DOHH2 (cell line): ENCODE measurements around the gene SLC5A4.

Experiments used
- CTCF ChIP-seq: fragments of 200-600 bp; sonication (generic); IDR thresholded peaks from one replicate; pipeline ENCODE4 v1.5.1; 2014; ENCODE audit warnings: antibody characterized with exemption, mild to moderate bottlenecking, low read depth, low read length; ENCODE audit not compliant: poor library complexity, severe bottlenecking
- EZH2phosphoT487 ChIP-seq: fragments of 200-600 bp; sonication (generic); IDR thresholded peaks from 2 replicates; pipeline ENCODE4 v1.6.1; 2017; ENCODE audit warnings: borderline replicate concordance, mild to moderate bottlenecking, antibody characterized with exemption, low read length, moderate library complexity, mixed read lengths

DNA sequence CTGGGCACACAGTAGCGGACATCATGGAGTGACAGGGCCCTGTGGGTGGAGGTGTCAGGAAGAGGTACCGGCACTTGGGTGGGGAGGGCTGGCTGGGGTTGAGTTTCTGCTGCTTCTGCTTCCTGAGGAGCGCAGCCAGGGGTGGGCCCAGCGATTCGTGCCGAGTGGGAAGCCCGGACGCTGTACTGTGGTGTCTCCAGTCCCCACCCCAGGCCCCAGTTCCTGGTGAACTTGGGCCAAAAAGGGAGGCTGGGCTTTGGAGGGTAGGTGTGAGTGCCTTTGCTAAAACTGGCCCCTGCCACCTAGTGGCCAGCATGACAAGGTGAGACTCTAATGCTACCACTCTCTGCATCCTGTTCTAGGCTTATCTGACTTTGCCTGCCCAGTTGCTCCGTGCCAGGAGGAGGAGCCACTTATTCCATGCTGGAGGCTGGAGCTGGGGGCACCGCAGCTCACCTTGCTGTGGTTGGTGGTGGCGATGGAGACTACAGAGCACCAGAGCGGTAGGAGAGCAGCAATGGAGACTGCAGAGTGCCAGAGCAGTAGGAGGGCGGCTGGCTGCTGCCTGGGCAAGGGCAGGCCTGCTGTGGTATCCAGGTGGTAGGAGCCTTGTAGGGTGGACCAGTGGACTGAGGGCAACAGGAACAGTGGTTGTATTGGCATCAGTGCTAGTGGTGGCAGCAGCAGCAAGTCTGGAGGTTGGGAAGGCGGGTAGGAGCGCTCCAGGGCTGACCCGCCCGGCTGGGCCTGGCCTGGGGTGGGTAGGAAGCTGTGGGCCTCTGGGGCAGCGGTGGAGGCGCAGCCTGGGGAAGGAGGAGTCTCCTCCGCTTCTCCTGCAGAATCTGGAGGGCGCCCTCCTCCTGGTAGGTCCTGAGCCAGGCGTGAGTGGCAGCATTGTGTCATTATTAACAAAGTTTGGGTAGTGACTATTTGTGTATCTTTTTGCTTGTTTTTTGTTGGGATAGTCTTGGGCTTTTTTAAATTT, 48.1 kb downstream of the SLC5A4 start:
- TF ChIP-seq CTCF (peak; percentile 67), EZH2phosphoT487 (no peak)
